H1 (cell line): ENCODE results near the gene GPC6. TPM values are rescaled to one million over a fixed set of nuclear protein-coding genes. Genes with fewer than 3 reads are reported as not detected.

ENCODE experiments used
- CTCF ChIA-PET: fragments of 300-600 bp; sonication (Branson Sonifier 250); formaldehyde crosslinking; loops from one replicate; lab custom pipeline; 2021; ENCODE audit not compliant: partially characterized antibody; lab: Charles Lee
- POLR2A ChIA-PET: fragments of 300-600 bp; sonication (Branson Sonifier 250); formaldehyde crosslinking; loops from one replicate; lab custom pipeline; 2021; ENCODE audit warnings: inconsistent platforms; ENCODE audit not compliant: partially characterized antibody; lab: Charles Lee
- DNase-seq, 2 experiments: peaks; one replicate each; pipeline versions ENCODE4 v3.0.0 to v3.0.0-alpha.2; 2010 to 2022; ENCODE audit warnings: low spot score in 2 of 2, low read depth in 1 of 2, mixed read lengths in 1 of 2
- FAIRE-seq: peaks from 2 replicates; lab custom pipeline; 2011; peaks lifted over from hg19 to GRCh38; lab: Jason Lieb, UNC
- H2AFZ ChIP-seq: 2 replicates; pipeline ENCODE4 v1.8.1; 2012; ENCODE audit warnings: low read length, inconsistent platforms
- H2AK5ac ChIP-seq: 2 replicates; pipeline ENCODE4 v1.6.1; 2013; ENCODE audit warnings: low read depth, low read length
- H2BK120ac ChIP-seq: replicated peaks from 2 replicates; pipeline ENCODE3; 2013; ENCODE audit warnings: low read depth, low read length, inconsistent platforms
- H2BK12ac ChIP-seq: 2 replicates; pipeline ENCODE4 v1.6.1; 2013; ENCODE audit warnings: low read depth, low read length
- H2BK15ac ChIP-seq: 2 replicates; pipeline ENCODE4 v1.6.1; 2013; ENCODE audit warnings: low read length
- H2BK20ac ChIP-seq: 2 replicates; pipeline ENCODE4 v1.6.1; 2013; ENCODE audit warnings: low read length
- H2BK5ac ChIP-seq: 2 replicates; pipeline ENCODE4 v1.6.1; 2013; ENCODE audit warnings: low read depth, low read length
- H3K14ac ChIP-seq: 2 replicates; pipeline ENCODE4 v1.6.1; 2013; ENCODE audit warnings: inconsistent platforms; ENCODE audit not compliant: insufficient read length
- H3K18ac ChIP-seq: 2 replicates; pipeline ENCODE4 v1.6.1; 2013; ENCODE audit warnings: low read length; ENCODE audit errors: extremely low read depth
- H3K23ac ChIP-seq: 2 replicates; pipeline ENCODE4 v1.6.1; 2013; ENCODE audit warnings: inconsistent platforms; ENCODE audit not compliant: insufficient read length
- H3K23me2 ChIP-seq: 2 replicates; pipeline ENCODE4 v1.6.1; 2013; ENCODE audit warnings: low read depth, low read length
- H3K27ac ChIP-seq: 2 replicates; pipeline ENCODE4 v1.6.1; 2011; ENCODE audit warnings: low read depth, low read length, inconsistent platforms
- H3K27me3 ChIP-seq, 4 experiments: replicated peaks in 1 of 4; 1 replicate in 1 of 4; 2 replicates in 3 of 4; pipeline versions ENCODE4 v1.6.1 to v1.8.1; 2011 to 2013; ENCODE audit warnings: low read length in 3 of 4, mild to moderate bottlenecking in 3 of 4, inconsistent platforms in 2 of 4, mixed read lengths in 2 of 4, moderate library complexity in 1 of 4; ENCODE audit not compliant: control insufficient read depth in 3 of 4, insufficient read depth in 3 of 4; ENCODE audit errors: extremely low read depth in 1 of 4
- H3K36me3 ChIP-seq, 4 experiments: 2 replicates each; pipeline versions ENCODE4 v1.6.1 to v1.8.1; 2011 to 2013; ENCODE audit warnings: mild to moderate bottlenecking in 4 of 4, low read length in 3 of 4, moderate library complexity in 2 of 4, control low read depth in 1 of 4, inconsistent platforms in 1 of 4; ENCODE audit not compliant: insufficient read depth in 4 of 4, control insufficient read depth in 2 of 4
- H3K4ac ChIP-seq: replicated peaks from 2 replicates; pipeline ENCODE3; 2013; ENCODE audit warnings: low read length, low read depth, mixed read lengths, inconsistent platforms; ENCODE audit not compliant: insufficient read length
- H3K4me1 ChIP-seq, 4 experiments: replicated peaks in 1 of 4; 1 replicate in 1 of 4; 2 replicates in 3 of 4; pipeline versions ENCODE4 v1.6.1 to v1.8.1; 2011 to 2013; ENCODE audit warnings: low read length in 3 of 4, inconsistent platforms in 2 of 4, mixed read lengths in 1 of 4; ENCODE audit not compliant: insufficient read depth in 4 of 4, control insufficient read depth in 3 of 4
- H3K4me2 ChIP-seq, 2 experiments: 2 replicates each; pipeline versions ENCODE4 v1.6.1 to v1.8.1; 2011 to 2013; ENCODE audit warnings: low read depth in 2 of 2, low read length in 2 of 2, control low read depth in 1 of 2, inconsistent platforms in 1 of 2, mild to moderate bottlenecking in 1 of 2; ENCODE audit not compliant: insufficient read depth in 1 of 2
- H3K4me3 ChIP-seq, 4 experiments: fragments of 200-600, 300-600 bp in 1 of 4; sonication (generic), shearing (Covaris generic), sonication (Bioruptor Twin) in 1 of 4; 2 replicates each; pipeline versions ENCODE4 v1.5.1 to v1.8.1; 2011 to 2016; ENCODE audit warnings: low read length in 4 of 4, low read depth in 3 of 4, control low read depth in 2 of 4, inconsistent platforms in 2 of 4, mild to moderate bottlenecking in 2 of 4, mixed read lengths in 1 of 4, moderate library complexity in 1 of 4; ENCODE audit not compliant: insufficient read depth in 2 of 4; ENCODE audit errors: extremely low read depth in 1 of 4
- H3K56ac ChIP-seq: replicated peaks from 2 replicates; pipeline ENCODE3; 2013; ENCODE audit warnings: low read depth, mild to moderate bottlenecking, mixed read lengths, low read length, inconsistent platforms; ENCODE audit not compliant: insufficient read length
- H3K79me1 ChIP-seq: 2 replicates; pipeline ENCODE4 v1.6.1; 2013; ENCODE audit warnings: low read depth, low read length, control low read depth
- H3K79me2 ChIP-seq, 2 experiments: 2 replicates each; pipeline versions ENCODE4 v1.6.1 to v1.8.1; 2012 to 2013; ENCODE audit warnings: low read length in 2 of 2, mild to moderate bottlenecking in 2 of 2, inconsistent platforms in 1 of 2; ENCODE audit not compliant: insufficient read depth in 2 of 2, control insufficient read depth in 1 of 2
- H3K9ac ChIP-seq, 4 experiments: replicated peaks in 1 of 4; 1 replicate in 1 of 4; 2 replicates in 3 of 4; pipeline versions ENCODE4 v1.6.1 to v1.8.1; 2011 to 2013; ENCODE audit warnings: low read depth in 3 of 4, low read length in 3 of 4, control low read depth in 2 of 4, mild to moderate bottlenecking in 2 of 4, moderate library complexity in 2 of 4, inconsistent platforms in 1 of 4; ENCODE audit errors: extremely low read depth in 1 of 4
- H3K9me3 ChIP-seq, 2 experiments: 2 replicates each; pipeline versions ENCODE4 v1.6.1 to v1.8.1; 2012 to 2013; ENCODE audit warnings: mild to moderate bottlenecking in 2 of 2, moderate library complexity in 2 of 2, control low read depth in 1 of 2, inconsistent platforms in 1 of 2, low read depth in 1 of 2, low read length in 1 of 2, mixed read lengths in 1 of 2; ENCODE audit not compliant: insufficient read depth in 2 of 2
- H4K20me1 ChIP-seq, 2 experiments: replicated peaks in 1 of 2; 2 replicates each; pipeline versions ENCODE3 to v1.8.1; 2011 to 2013; ENCODE audit warnings: inconsistent platforms in 2 of 2, low read length in 2 of 2, mild to moderate bottlenecking in 1 of 2; ENCODE audit not compliant: insufficient read depth in 2 of 2, control insufficient read depth in 1 of 2
- H4K5ac ChIP-seq: 2 replicates; pipeline ENCODE4 v1.6.1; 2013; ENCODE audit warnings: low read length, low read depth, mixed read lengths, inconsistent platforms; ENCODE audit not compliant: insufficient read length
- H4K8ac ChIP-seq: 2 replicates; pipeline ENCODE4 v1.8.0; 2013; ENCODE audit warnings: mild to moderate bottlenecking, moderate library complexity, low read length, inconsistent platforms; ENCODE audit not compliant: insufficient read depth; ENCODE audit errors: extremely low read depth
- H4K91ac ChIP-seq: replicated peaks from 2 replicates; pipeline ENCODE3; 2013; ENCODE audit warnings: low read length, mixed read lengths, inconsistent platforms; ENCODE audit not compliant: insufficient read length
- CTBP2 ChIP-seq: IDR thresholded peaks from 2 replicates; pipeline ENCODE4 v1.7.0; 2011; ENCODE audit warnings: borderline replicate concordance, mild to moderate bottlenecking, moderate library complexity, mixed read lengths, low read length; ENCODE audit not compliant: insufficient read depth, insufficient read length
- EZH2 ChIP-seq: fragments of 200-600 bp; sonication (generic); IDR thresholded peaks from 2 replicates; pipeline ENCODE4 v1.7.1; 2012; ENCODE audit warnings: low read depth, mild to moderate bottlenecking, moderate library complexity, low read length, inconsistent platforms; ENCODE audit not compliant: severe bottlenecking
- GABPA ChIP-seq: IDR thresholded peaks from 2 replicates; pipeline ENCODE4 v1.6.1; 2011; ENCODE audit warnings: mild to moderate bottlenecking, low read length, moderate library complexity, borderline replicate concordance; ENCODE audit not compliant: insufficient read depth
- HDAC6 ChIP-seq: IDR thresholded peaks from one replicate; pipeline ENCODE4 v1.7.1; 2012; ENCODE audit warnings: low read depth, mild to moderate bottlenecking, inconsistent platforms, low read length, moderate library complexity
- RBBP5 ChIP-seq: IDR thresholded peaks from 2 replicates; pipeline ENCODE4 v1.7.1; 2012; ENCODE audit warnings: low read depth, mild to moderate bottlenecking, inconsistent platforms, low read length, moderate library complexity, borderline replicate concordance
- SIN3A ChIP-seq, 2 experiments: IDR thresholded peaks in 1 of 2; conservative IDR thresholded peaks in 1 of 2; 2 replicates each; pipeline ENCODE4 v1.6.1; 2011 to 2012; ENCODE audit warnings: low read length in 2 of 2, improper control_type of control experiment in 1 of 2, low read depth in 1 of 2, mild to moderate bottlenecking in 1 of 2
- TCF12 ChIP-seq: IDR thresholded peaks from 2 replicates; pipeline ENCODE4 v1.6.1; 2011; ENCODE audit warnings: low read depth, mild to moderate bottlenecking, low read length
- WGBS, 2 experiments: shearing (Covaris generic) in 1 of 2; methylation state at CpG; one replicate each; pipeline versions ENCODE4 v1.1.6 to v1.1.7; 2013 to 2015; ENCODE audit warnings: low lambda C conversion rate in 2 of 2, mixed read lengths in 2 of 2, inconsistent platforms in 1 of 2, low coverage in 1 of 2, missing lambda C conversion rate in 1 of 2; ENCODE audit not compliant: insufficient replicate concordance in 2 of 2, insufficient coverage in 1 of 2, insufficient read length in 1 of 2; ENCODE audit errors: extremely low coverage in 1 of 2, missing lambda C conversion rate in 1 of 2; 5-methylcytosine and 5-hydroxymethylcytosine counted together
- polyA plus RNA-seq, 7 experiments: library from polyadenylated mRNA; depleted of rRNA in 3 of 7; stranded (reverse) in 5 of 7; unstranded in 2 of 7; fragments of >200 nt in 5 of 7; fragments of 200-250 nt in 2 of 7; gene quantifications; 1 replicate in 5 of 7; 2 replicates in 1 of 7; 4 replicates in 1 of 7; pipeline versions ENCODE4 v1.2.1 to v1.2.3, GENCODE V29; 2011 to 2013; ENCODE audit warnings: missing spikeins in 2 of 7, mixed read lengths in 2 of 7
- total RNA-seq: library from RNA; stranded (reverse); fragmentation: NEBNext Ultra II Directional; extraction: Animal tissue kit (Norgen Biotek cat#: 25700); gene quantifications from 2 replicates; pipeline ENCODE4 v1.2.1, GENCODE V29; 2021

GPC6 gene
- total and polyA plus RNA-seq, 2 of the 8 experiments (the other 6 are each of a cell fraction or from before 2014, with no cell fraction given), result 5.4 to 12.0 TPM

- Histone ChIP-seq H3K23ac (no peak overlapping the region), H2BK20ac (no peak overlapping the region), H2BK120ac (no peak overlapping the region), H3K23me2 (no peaks in the 10 kb centered on the region), H3K4ac (no peak overlapping the region), H3K36me3 (no peaks in the 10 kb centered on the region), H3K79me2 (no peaks in the 10 kb centered on the region), H2BK12ac (no peak overlapping the region), H3K4me2 (no peak overlapping the region), H2BK5ac (no peak overlapping the region), H2AFZ (no peak overlapping the region), H4K8ac (no peak overlapping the region), H3K27ac (no peak overlapping the region), H2BK15ac (no peak overlapping the region), H2AK5ac (no peak overlapping the region), H3K56ac (no peak overlapping the region), H3K9ac (no peak overlapping the region), H4K5ac (no peak overlapping the region), H4K20me1 (no peaks in the 10 kb centered on the region), H3K18ac (no peak overlapping the region), H4K91ac (no peak overlapping the region), H3K14ac (no peak overlapping the region), H3K27me3 (no peaks in the 10 kb centered on the region), H3K79me1 (no peaks in the 10 kb centered on the region), H3K4me1 (no peaks in the 10 kb centered on the region), H3K4me3 (no peak overlapping the region), H3K9me3 (no peaks in the 10 kb centered on the region)
- 85% methylated on average over 1 of the region's 1 CpG; no CpG with 5 or more reads in 1 of the 2 experiments for WGBS, 2 experiments
- FAIRE-seq (no peak), DNase-seq (no peak)
- CTCF ChIA-PET, result no interaction called here
- no peak for TF ChIP-seq RBBP5
- no peak for TF ChIP-seq SIN3A (conservative IDR thresholded peaks at IDR 0.05 in 1 of 2, IDR thresholded peaks at IDR 0.05 in 1 of 2; ENCODE audit: low read depth in 1 of 2, low read length in 2 of 2)
- TF ChIP-seq EZH2, result no peak
- no peak for TF ChIP-seq CTBP2
- TF ChIP-seq GABPA, result no peak
- TF ChIP-seq TCF12, result no peak
- TF ChIP-seq HDAC6, result no peak
- POLR2A ChIA-PET, result no interaction called here
Observed at GRCh38 chr13:94259984-94260383, 1033.4 kb downstream of the GPC6 start.
